ENCODE measurements around the gene CISTR.
"Not testable (repeated sequence)": the region's sequence is repeated elsewhere in the genome, so short reads cannot be mapped to it uniquely, and the experiment has no call there.

Gene CISTR

GRCh38 chr12:53762793-53763192, 11.0 kb upstream of the CISTR start:
- DNase-seq (ENCODE audit: low spot score), result not testable (repeated sequence)

GRCh38 chr12:53761306-53761705, 9.5 kb upstream of the CISTR start:
- DNase-seq (ENCODE audit: low spot score), result no peak

GRCh38 chr12:53759261-53759660, 7.5 kb upstream of the CISTR start:
- DNase-seq (ENCODE audit: low spot score), result no peak

DNA sequence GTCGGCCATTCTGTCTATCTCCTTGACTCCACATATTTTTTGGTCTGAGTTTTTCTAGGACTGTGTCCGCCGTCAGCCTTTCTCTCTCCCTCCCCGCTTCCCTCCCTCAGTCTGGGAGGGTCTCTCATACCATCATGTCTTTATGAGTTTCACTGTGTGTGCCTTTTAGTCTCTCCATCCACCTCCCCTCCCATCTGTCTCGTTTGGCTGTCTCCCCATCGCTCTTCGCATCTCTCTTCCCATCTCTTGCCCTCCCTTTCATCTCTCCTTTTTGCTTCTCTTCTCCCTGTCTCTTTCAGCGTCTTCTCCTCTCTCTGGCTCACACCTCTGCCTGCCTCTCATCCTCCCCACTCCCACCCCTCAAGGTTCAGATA, 6.9 kb upstream of the CISTR start:
- DNase-seq (ENCODE audit: low spot score), result no peak

DNA sequence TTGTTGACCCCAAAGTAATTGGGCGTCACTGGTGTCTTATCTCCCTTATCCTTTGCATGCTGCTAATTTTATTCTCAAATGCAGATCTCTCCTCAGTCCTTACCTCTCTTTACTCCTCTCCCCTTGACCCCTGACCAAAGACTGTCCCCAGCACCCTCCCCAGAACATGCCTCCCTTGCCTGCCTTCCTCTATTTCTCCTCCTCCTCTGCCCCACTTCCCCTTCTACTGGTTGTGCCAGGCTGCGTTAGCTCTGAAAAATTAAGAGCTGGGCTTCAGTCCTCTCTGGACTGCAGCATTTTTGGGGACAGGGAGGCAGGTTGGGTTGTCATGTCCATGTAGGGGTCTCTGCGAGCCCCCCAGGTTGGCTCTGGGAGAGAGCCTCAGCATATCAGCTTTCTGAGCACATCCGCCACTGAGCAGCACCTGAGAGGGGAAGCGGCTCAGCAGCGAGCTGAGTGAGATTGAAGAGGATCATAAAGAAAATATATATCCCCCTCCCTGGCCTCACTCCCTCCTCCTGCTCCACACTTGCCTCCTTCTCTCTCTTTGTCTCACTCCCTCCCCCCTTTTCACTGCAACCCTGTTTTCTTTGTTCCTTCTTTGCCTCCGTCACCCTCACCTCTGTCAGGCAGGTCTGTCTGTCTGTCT, 6.4 kb upstream of the CISTR start:
- DNase-seq (ENCODE audit: low spot score), result no peak

GRCh38 chr12:53757101-53757770, 5.5 kb upstream of the CISTR start:
- DNase-seq (ENCODE audit: low spot score), result peak; percentile 85

DNA sequence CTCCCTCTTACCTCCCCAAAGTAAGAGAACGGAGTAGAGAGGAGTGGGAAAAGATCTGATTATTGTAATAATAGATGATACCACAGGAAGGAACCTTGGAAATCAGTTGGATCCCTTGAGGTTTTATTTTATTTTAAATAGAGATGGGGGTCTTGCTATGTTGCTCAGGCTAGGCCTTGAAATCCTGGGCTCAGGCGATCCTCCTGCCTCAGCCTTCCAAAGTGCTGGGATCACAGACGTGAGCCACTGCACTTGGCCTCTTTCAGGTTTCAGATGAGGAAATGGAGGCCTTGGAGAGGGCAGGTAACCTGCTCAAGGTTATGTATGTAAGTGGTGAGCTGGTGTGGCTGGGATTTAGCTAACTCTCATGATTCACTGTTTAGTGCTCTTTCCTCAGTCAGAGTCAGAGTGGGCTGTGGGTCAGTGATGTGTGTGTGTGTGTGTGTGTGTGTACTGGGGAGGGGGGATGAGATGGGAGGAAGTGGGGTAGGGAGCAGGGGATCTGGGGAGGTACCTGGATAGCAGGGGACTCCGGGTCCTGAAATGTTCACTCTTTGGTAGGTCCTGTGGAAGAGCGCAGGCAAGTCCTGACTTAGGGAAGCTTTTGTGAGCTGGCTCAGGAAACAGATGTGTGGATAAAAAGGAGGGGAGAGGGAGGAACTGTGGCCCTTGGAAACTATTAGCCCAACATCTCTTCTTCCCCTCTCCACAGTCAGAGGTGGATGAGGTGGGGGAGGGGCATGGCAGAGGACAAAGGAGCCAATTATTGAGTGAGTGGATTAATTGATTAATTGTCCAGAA, 4.7 kb upstream of the CISTR start:
- no peak for DNase-seq (ENCODE audit: low spot score)

- DNase-seq (ENCODE audit: low spot score), result no peak
These were observed 4.1 kb upstream of the CISTR start for GRCh38 chr12:53755893-53756292.

GRCh38 chr12:53755451-53755891, 3.7 kb upstream of the CISTR start:
- peak; percentile 54 for DNase-seq (ENCODE audit: low spot score)

GRCh38 chr12:53754633-53755264, 3.0 kb upstream of the CISTR start:
- peak; percentile 55 for DNase-seq (ENCODE audit: low spot score)

GRCh38 chr12:53754188-53754585, 2.4 kb upstream of the CISTR start:
- peak; percentile 90 for DNase-seq (ENCODE audit: low spot score)

DNA sequence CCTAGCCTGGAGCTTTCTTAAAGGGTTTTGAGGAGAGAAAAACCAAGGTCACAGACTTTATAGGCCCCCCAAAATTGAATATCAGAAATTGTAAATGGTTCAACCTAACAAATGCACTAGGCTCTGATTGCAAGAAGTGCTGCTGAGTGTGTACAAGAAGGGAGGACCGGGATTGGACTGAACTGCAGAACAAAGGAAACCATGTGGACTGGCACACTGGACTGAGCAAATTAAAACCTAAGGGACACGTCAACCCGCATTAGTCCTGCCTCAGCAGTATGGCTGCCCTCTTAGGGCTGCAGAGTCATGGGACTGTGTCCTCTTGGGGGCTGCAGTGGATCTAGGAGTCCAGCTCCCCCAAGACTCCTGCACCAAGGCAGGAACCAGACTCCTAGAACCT, 842 bp upstream of the CISTR start:
- peak; percentile 23 for DNase-seq (ENCODE audit: low spot score)

GRCh38 chr12:53752192-53752601, 418 bp upstream of the CISTR start:
- DNase-seq (ENCODE audit: low spot score), result no peak

GRCh38 chr12:53750812-53751335, 905 bp downstream of the CISTR start:
- DNase-seq (ENCODE audit: low spot score), result peak; percentile 77

- peak; percentile 74 for DNase-seq (ENCODE audit: low spot score)
These were observed 1.6 kb downstream of the CISTR start for GRCh38 chr12:53749986-53750811.

- DNase-seq (ENCODE audit: low spot score), result no peak
These were observed 3.5 kb downstream of the CISTR start for GRCh38 chr12:53748072-53748840.

DNA sequence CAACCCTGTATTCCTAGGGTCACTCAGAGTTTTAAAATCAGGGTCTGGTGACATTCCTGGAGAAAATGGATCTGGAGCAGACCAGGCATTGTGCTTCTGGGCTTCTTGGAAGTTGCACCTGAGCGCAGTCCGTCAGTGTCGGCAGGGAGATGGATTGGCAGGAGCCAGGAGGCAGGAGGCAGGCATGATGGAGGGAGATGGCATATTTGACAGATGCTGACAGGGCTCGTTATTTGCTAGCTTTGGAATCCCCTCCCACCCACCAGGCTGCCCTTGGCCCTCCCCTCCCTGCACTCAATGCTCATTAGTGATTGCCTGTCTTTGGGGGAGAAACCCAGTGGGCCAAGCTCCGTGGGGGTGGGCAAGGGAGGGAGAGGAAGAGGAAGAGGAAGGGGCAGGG, 4.7 kb downstream of the CISTR start:
- no peak for DNase-seq (ENCODE audit: low spot score)

DNA sequence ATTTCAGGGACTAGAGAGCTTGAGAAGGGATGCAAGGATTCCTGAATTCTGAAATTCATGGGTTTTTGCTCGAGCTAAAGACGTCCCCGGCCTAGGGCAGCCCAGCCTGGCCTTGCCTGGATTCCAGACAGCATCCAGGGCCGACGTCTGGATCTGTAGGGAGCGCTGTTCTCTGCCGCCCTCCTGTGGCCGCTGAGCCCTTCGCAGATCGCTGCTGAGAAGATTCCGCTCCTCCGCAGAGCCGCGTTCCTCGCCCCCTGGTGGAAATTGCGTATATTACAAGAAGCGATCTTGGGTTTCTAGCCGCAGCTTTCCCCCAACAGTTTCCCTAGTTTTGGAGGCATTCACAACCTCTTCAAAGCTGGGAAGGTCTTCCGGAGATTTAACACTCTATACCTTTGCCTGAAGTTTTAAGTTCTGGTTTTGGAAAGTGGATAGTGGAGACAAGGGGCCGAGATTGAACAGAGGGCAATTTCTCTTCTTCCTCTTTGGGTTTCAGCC, 5.1 kb downstream of the CISTR start:
- DNase-seq (ENCODE audit: low spot score), result peak; percentile 87

DNA sequence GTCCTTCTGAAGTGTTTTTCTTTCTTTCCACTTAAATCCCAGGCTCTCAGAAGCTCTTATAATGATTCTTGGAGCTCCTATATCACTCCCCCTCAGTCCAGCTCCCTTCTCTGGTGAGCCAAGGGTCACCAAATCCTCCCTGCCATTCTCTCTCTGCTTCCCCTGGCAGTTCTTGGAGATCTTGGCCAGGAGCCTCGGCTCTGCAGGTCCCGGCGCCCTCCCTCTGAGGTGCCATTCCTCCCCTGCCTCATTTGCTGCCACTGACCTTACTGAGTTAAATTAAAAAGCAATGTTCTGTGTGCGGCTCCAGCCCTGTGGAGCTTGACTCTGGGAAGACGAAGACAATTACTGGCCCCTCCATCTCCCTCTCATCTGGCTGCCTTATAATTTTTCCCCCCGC, 7.0 kb downstream of the CISTR start:
- DNase-seq (ENCODE audit: low spot score), result no peak

GRCh38 chr12:53744130-53744441, 7.7 kb downstream of the CISTR start:
- no peak for DNase-seq (ENCODE audit: low spot score)
